HG03520 (cell line): ENCODE data around the gene BMP8A.

Source experiments
- ATAC-seq: cut with Tn5 transposase; IDR thresholded peaks from one replicate; pipeline ENCODE4 v1.9.1; 2021; ENCODE audit warnings: mild to moderate bottlenecking, moderate library complexity; ENCODE audit not compliant: unreplicated experiment

BMP8A gene

GRCh38 chr1:39567302-39567701 lies 75.9 kb downstream of the BMP8A start:
- no peak for ATAC-seq

GRCh38 chr1:39568208-39568607 lies 76.8 kb downstream of the BMP8A start:
- ATAC-seq, result no peak

GRCh38 chr1:39569034-39569433 lies 77.6 kb downstream of the BMP8A start:
- no peak for ATAC-seq

GRCh38 chr1:39570477-39571177 lies 79.2 kb downstream of the BMP8A start:
- no peak for ATAC-seq

GRCh38 chr1:39571178-39571483 lies 79.7 kb downstream of the BMP8A start:
- no peak for ATAC-seq

GRCh38 chr1:39572379-39573096 lies 81.1 kb downstream of the BMP8A start:
- ATAC-seq, result no peak

GRCh38 chr1:39573097-39573465 lies 81.6 kb downstream of the BMP8A start:
- ATAC-seq, result no peak

- ATAC-seq, result no peak
These were observed 82.5 kb downstream of the BMP8A start for GRCh38 chr1:39573736-39574624.

- no peak for ATAC-seq
These were observed 83.2 kb downstream of the BMP8A start for GRCh38 chr1:39574646-39575045.
